Stimulated activated CD4-positive, alpha-beta T cell treated with anti-CD3 and anti-CD28 coated beads, Interleukin-4, amount 100 ng/mL, for 24 hours (primary cell): Measurements from ENCODE around the gene COX7B.
A peak's percentile ranks its signal among the peaks of the same experiment; 100 is the strongest.
"Not testable (repeated sequence)": the region's sequence is repeated elsewhere in the genome, so short reads cannot be mapped to it uniquely, and the experiment has no call there.

Experiments used
- DNase-seq: peaks from one replicate; pipeline ENCODE4 v3.0.0-alpha.2; 2020

Gene COX7B, protein sequence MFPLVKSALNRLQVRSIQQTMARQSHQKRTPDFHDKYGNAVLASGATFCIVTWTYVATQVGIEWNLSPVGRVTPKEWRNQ

DNA sequence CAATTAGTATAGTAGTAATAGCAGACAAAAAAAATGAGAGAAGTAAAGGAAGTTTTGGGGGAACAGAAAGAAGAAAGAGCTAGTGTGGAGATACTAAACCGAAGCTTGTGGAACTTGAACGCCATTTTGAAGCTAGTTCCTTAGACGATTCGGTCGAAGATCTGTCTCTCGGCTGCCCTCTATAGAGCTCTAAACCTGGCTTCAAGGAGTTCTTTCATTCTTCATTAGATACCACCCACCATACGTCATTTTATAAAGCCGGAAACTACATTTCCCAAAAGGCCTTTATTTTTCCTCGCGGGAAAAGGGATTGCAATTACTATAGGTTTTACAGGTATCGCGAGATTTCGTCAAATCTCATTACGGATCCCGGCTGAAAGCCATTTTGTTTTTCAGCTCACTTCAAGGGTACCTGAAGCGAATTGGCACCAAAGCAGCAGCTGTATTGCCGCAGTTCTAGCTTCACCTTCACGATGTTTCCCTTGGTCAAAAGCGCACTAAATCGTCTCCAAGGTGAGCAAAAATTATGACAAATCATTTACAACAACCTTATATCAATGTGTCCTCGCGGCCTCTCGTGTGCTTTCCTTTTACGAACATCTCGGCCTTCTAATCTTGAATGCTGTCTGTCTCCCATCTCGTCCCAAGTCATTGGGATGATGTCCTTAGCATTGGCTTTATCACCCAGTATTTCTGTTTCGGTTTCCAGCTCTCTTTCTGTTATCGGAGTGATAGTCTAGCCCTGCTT lies at the start of gene COX7B:
COX7B (plus strand) TSS at position 388 of the 748 bp plus-strand sequence; CDS start at position 474, 86 bp downstream.
- DNase-seq, result peak; percentile 73

DNA sequence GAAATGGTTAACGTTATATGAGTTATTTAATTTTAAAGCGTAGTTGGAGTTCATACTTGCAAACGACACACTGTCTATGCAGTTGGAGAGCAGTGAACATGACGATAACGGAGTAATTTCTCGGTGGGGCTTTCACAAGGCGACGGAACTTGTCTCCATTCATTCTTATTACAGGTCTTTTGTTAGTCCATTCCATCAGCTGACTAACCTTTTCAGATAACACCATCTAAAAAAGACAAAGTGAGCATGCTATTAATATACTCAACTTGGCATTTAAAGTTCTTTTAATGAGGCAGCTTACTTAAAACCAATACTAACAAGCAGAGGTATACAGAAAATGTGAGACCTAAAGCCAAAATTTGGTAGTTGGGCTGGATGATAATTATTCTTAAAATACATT lies 23.9 kb upstream of the COX7B start:
- DNase-seq, result no peak

DNA sequence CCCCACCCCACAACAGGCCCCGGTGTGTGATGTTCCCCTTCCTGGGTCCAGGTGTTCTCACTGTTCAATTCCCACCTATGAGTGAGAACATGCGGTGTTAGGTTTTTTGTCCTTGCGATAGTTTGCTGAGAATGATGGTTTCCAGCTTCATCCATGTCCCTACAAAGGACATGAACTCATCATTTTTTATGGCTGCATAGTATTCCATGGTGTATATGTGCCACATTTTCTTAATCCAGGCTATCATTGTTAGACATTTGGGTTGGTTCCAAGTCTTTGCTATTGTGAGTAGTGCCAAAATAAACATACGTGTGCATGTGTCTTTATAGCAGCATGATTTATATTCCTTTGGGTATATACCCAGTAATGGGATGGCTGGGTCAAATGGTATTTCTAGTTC lies 17.9 kb upstream of the COX7B start:
- DNase-seq, result not testable (repeated sequence)

DNA sequence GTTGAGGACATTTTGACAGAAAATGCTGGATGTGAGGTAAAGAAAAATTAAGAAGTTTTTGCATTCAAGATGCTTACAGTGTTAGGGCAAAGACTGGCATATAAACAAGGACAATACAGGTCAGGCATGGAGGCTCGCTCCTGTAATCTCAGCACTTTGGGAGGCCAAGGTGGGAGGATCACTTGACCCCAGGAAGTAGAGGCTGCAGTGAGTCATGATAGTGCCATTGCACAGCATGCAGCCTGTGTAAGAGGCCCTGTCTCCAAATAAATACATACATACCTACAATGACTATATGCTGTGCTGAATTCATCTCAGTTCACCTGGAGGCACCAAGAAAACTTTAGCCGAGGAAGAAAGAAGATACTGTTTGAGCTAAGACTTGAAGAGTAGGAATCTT lies 6.4 kb upstream of the COX7B start:
- DNase-seq, result no peak

DNA sequence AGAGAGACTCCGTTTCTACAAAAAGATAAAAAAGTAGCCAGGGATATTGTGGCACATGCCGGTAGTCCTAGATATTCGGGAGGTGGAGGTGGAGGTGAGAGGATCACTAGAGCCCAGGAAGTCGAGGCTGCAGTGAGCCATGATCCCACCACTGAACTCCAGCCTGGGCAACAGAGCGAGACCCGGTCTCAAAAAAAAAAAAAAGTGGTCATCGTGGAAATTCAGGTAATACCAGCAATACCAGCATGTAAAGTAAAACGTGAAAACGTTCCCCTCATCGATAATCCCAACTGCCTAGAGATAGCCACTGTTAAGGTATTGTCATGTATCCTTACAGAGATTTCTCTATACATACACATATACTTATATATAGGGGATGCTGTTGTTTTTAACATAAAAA lies 5.6 kb upstream of the COX7B start:
- DNase-seq, result no peak

DNA sequence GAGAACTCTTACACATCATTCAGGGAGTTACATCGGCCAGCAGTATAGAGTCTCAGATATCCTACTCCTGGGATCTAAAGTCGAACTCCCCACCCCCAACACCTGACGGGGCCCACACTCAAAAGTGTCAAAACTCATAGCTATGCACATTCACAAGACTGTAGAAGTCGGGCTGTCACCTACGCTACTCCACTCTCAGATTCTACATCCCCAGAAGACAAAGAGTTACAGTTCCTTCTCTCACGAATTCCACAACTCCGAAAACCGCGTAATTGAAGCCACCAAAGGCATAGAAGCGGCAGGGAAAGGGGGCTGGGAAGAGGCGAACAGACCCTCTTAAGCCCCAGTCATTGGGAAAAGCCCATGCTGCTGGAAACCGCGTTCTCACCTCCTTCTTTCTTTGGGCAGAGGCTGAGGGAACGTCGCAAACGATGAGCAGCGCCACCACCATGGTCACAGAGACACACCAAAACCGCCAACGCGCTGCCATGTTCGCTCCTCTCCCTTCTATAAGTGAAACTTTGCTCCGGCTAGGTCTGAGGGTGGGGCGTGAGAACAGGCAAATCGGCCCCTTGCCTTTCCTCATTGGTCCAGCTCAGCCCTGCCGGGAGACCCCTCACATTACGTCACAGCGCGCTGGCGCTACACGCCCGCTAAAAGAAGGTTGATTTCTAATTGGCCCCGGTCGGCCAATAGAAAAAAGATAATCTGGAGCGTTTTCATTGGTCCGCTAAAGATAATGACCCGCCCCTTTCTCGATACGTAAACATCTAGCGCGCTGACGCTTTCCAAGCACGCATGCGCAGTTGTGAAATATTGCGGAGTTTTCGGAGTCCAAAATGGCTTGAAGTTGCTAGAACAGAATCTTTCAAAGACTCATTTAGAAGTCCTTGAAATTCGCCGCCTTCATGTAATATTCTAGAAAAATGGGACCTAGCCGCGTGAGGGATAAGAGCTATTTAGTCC lies 4.1 kb upstream of the COX7B start, which contains the start of gene MAGT1:
MAGT1 (minus strand) TSS at position 515 of the 966 bp plus-strand sequence; CDS start at position 490, 25 bp downstream.
- peak; percentile 91 for DNase-seq

DNA sequence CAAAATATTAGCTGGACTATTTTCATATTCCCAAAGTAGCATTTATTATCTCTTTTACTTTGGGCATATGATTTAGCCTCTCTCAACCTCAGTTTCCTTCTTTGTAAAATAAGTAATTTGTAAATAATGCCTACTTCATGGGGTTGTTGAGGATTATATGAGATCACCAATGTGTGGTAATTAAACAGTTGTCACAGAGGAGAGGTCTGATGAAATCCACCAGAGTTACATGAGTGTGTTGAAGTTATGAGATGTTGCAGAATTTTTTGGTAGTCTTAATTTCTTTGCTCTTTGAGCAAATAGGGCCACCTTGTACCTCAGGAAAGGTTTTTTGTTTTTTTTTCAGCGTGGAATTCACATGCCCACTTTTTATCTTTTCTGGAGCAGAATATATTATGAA lies 1.4 kb downstream of the COX7B start:
- no peak for DNase-seq

DNA sequence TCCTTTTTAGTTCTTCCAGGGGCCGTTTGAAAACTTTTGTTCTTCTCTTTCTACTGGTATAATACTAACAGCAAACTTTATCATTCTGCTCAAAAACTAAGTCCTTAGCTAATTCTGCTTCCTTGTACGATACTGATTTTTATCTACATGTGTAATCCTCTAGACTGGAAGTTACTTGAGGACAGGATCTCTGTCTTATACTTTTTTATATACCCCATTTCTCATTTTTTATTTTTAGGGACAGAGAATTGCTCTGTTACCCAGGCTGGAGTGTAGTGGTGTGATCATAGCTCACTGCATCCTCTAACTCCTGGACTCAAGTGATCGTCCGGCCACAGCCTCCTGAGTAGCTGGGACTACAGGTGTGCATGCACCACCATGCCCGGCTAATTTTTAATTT lies 2.2 kb downstream of the COX7B start:
- DNase-seq, result no peak

DNA sequence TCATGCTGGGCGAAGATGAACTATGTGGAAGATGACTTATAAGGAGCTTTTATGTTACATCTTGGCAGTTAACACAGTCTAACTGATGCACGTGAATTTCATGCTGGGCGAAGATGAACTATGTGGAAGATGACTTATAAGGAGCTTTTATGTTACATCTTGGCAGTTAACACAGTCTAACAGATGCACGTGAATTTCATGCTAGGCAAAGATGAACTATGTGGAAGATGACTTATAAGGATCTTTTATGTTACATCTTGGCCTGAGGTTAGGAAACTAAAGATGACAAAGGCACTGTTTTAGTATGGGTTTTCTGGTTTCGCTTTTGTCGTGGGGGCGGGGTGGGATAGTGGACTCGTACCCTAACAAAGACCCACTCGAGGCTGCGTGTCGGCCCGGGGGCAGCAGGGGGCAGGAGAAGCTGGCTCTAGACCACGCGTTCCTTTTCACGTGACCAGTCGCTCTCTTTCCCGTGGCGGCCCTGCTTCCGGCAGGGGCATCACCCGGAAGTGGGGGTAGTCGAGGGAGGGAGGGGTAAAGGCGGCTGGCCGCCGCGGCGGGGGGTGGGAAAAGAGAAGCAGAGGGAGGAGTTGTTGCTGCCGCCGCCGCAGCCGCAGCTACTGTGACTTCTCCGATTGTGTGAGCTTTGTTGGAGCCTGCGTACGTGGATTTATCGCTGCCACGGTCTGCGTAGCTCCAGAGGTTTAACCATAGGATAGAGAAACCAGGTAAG lies 11.0 kb downstream of the COX7B start, which contains the start of gene ATP7A:
ATP7A (plus strand) TSS at position 586 of the 733 bp plus-strand sequence. CDS start 60,949 bp downstream, outside the sequence.
- peak; percentile 94 for DNase-seq

DNA sequence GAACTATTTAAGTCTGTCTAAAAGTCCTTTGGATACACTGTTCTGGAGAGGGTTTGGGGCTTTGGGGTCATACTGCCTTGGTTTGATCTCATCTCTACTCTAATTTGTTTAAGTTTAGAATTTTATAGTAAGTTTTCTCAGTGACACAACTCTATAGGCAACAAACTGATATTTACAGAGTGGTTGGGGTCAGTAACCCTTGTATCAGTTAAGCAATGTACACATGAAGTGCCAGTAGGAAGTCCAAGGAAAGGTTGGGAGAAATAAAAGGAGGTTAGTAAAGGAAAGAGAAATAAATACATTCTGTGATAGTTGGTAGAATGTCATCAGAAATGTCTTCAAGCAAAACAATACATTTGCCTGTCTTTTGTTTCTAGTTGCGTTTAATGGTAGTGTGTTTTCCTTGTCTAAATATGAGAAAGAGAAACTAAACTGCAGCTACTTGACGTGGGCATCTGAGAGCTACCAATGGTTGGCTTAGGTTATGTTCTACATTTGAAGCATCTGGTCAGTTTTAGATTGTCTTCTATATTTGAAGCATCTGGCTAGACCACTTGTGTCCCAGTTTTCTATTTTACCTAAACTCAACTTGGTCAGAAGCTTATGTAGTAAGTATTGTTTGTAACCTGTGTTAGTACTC lies 18.1 kb downstream of the COX7B start:
- no peak for DNase-seq

DNA sequence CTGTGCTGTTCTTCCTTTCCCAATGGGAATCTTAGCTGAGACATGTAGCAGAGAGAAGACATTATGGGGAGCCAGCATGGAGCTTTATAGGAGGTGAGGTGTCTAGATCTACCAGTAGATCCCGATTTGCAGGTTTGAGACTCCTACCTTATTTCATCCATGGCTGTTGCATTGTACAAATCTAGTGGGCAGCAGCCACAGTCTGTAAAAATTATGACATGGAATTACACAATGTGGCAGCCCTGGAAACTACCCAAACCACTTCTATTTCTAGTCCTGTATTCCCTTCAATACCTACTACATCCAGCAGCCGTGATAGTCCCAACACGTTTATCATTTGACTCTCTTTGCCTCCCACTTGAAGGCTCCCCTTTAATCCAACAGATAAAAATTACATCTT lies 19.3 kb downstream of the COX7B start:
- no peak for DNase-seq

DNA sequence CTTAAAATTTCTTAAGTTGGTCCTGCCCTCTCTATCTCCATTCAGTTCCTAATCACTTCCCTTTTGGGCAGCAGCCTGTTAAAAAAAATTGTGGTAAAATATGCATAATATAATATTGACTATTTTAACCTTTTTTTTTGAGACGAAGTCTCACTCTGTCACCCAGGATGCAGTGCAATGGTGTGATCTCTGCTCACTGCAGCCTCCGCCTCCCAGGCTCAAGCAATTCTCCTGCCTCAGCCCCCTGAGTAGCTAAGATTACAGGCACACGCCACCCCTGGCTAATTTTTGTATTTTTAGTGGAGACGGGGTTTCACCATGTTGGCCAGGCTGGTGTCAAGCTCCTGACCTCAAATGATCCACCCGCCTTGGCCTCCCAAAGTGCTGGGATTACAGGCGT lies 20.1 kb downstream of the COX7B start:
- not testable (repeated sequence) for DNase-seq

DNA sequence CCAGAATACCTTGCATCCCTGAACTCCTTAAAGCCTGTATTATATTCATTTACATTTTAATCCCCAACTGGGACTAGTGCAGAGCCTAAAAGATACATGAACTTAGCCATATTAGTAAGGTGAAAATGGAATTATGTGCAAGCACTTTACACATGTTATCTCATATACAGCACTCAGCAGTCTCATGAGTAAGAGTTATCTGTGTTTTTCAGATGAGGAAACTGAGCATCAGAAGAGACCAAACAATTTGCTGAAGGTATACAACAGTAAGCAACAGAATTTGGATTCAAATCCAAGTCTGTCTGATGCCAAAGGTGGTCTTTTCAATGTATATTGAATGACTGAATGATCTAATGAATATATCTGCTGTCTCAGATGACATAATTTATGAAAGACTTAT lies 23.5 kb downstream of the COX7B start:
- no peak for DNase-seq

DNA sequence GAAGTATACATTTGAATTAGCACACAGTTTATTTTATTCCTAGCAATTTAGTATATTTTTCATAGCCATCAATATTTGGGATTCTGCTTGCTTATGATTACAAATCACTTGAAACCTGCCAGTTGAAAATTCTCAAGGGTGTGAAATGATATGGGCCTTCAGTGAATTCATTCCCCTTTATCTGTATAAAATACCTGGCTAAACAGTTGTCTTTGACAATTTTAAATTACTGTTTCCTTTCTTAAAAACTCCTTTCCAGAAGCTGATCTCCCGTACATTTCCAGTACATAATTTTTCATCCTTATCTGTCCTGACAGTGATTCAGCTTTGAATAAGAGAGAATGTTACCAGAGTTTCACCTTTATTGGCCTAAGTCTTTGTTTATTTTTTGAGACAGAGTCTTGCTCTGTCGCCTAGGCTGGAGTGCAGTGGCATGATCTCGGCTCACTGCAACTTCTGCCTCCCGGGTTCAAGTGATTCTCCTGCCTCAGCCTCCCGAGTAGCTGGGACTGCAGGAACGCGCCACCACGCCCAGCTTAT lies 25.1 kb downstream of the COX7B start:
- no peak for DNase-seq

DNA sequence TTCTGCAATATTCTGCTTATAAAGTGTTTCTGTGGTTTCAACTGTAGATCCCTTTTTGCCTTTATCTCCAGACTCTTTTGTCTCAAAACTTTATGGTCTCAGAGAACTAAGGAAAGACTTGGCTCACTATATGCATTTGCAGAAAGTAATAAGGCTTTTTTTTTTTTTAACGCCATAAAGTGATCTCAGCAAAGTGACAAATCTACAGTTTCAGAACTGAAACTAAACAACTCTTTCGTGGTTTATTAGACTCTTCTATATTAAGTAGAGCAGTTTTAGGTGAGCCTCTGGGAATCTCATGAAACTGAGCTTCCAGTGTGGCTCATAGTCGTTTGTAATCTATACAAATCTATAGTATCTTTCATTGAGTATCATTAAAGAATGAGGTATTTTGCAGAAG lies 26.5 kb downstream of the COX7B start:
- DNase-seq, result no peak

DNA sequence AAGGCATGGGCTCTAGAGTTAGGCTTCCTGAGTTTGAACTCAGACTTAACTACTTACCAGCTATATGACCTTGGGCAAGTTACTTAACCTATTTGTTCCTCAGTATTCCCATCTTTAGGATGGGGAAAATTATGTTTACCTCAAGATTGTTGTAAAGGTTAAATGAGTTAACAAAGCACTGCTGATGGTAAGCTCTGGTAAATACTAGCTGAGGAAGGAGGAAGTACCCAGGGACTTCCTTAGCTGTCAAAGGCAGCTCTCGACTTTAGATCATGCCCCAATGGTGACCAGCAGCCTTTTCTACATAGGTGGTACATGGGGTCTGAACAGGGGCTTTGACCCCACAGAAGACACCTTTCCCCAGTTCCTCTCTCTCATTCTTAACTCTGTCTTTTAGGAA lies 31.3 kb downstream of the COX7B start:
- no peak for DNase-seq

DNA sequence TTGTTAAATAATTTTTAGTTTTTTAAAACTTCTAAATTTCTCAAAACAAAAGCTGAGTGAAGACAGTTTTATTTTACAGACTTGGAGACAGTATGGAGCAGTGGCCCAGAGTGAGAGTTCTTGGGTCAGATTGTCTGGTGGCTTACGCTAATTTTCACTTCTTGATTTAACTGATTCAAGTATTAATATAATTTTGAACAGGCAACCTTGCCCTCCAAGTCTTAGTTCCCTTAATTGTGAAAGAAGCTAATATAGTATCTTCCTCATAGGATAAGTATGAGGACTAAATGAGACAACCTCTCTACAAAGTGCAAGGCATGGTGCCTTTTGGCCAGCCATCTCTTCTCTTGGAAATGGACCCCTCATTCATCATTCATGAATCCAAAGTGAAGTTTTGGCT lies 36.6 kb downstream of the COX7B start:
- DNase-seq, result no peak

DNA sequence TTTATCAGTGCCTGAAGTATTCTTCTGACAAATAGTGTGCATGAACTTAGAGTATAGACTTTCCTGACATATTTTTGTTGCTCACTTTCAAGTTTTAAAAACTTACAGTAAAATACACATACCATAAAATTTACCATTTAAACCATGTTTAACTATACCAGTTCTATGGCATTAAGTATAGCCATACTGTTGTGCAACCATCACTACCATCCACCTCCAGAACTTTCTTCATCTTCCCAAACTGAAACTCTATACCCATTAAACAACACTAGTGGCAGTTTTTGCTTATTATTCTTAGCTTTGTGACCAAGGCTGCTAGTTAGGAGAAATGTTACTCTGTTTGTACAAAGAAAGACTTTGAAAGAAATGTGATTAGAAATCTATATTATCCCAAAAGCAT lies 37.0 kb downstream of the COX7B start:
- no peak for DNase-seq

DNA sequence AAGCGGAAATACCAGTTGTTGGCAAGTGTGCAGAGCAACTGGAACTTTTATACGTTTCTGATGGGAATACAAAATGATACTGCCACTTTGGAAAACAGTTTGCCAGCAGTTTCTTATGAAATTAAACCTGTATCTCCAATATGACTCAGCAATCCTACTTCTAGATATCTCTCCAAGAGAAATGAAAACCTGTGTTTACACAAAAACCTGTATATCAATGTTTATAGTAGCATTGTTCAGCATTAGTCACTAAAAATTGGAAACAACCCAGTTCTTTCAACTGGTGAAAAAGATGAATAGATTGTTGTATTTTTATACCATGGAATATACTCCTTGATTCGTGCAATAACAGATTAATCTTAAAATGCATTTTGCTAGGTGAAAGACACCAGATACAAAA lies 38.0 kb downstream of the COX7B start:
- DNase-seq, result no peak

DNA sequence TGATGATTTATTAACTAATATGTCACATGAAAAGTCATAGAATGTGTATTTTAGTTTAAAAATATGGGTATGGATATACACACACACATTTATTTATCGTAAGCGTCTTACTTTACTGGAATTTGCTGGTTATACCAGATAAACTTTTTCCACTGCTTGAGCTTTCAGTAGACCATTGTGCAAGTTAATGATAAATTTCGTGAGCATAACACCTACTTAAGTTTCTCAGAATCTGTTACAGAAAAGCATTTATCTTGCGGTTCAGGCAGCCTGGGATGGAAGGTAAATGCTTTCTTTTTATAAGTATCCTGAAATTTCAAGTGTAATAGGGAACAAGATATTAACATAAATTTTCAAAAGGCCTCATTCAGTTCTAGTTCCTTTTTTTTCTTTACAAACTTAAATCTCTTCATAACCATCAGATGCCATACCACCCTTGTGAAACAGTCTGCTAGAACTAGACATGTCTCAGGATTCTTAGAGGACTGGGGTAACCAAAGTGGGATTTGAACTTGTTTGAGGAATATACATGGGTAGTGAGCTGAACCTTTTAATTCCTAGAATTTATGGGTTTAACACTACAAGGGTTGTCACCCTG lies 38.9 kb downstream of the COX7B start:
- DNase-seq, result no peak

DNA sequence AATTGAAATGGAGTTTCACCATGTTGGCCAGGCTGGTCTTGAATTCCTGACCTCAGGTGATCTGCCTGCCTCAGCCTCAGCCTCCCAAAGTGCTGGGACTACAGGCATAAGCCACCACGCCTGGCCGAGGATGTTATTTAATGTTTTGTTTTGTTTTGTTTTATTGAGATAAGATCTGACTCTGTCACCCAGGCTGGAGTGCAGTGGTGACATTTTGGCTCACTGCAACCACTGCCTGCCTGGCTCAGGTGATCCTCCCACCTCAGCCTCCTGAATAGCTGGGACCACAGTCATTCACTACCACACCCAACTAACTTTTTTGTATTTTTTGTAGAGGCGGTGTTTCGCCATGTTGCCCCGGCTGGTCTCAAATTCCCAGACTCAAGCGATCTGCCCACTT lies 45.8 kb downstream of the COX7B start:
- not testable (repeated sequence) for DNase-seq
